Chondrocyte (in vitro differentiated cells): ENCODE results near the gene UNK. TPM values are rescaled to one million over a fixed set of nuclear protein-coding genes. Genes with fewer than 3 reads are reported as not detected.

Experiments used
- DNase-seq: peaks from one replicate; pipeline ENCODE4 v3.0.0; 2021; ENCODE audit warnings: mixed read lengths, low spot score
- H3K27ac Mint-ChIP-seq: one replicate; pipeline ENCODE4 v1.8.0; 2021; ENCODE audit warnings: mild to moderate bottlenecking, moderate library complexity, mixed read lengths; ENCODE audit not compliant: unreplicated experiment
- H3K27me3 Mint-ChIP-seq: 2 replicates; pipeline ENCODE4 v1.8.0; 2021; ENCODE audit warnings: low read depth, mixed read lengths
- H3K36me3 Mint-ChIP-seq: 2 replicates; pipeline ENCODE4 v1.8.0; 2021; ENCODE audit warnings: low read depth, mixed read lengths
- H3K4me1 Mint-ChIP-seq: 2 replicates; pipeline ENCODE4 v1.8.0; 2021; ENCODE audit warnings: low read depth, mild to moderate bottlenecking, mixed read lengths
- H3K4me3 Mint-ChIP-seq: one replicate; pipeline ENCODE4 v1.8.0; 2021; ENCODE audit warnings: mild to moderate bottlenecking, moderate library complexity, mixed read lengths; ENCODE audit not compliant: unreplicated experiment
- H3K9me3 Mint-ChIP-seq: 2 replicates; pipeline ENCODE4 v1.8.0; 2021; ENCODE audit warnings: low read depth, mixed read lengths
- microRNA-seq: library from miRNA; unstranded; fragments of <30 nt; microRNA quantifications from one replicate; pipeline ENCODE4 v1.2.0, GENCODE V29; 2020; ENCODE audit warnings: borderline number of aligned reads
- total RNA-seq: library from RNA; stranded (reverse); gene quantifications from 3 replicates; pipeline ENCODE4 v1.2.1, GENCODE V29; 2021
- TF ChIP-seq, protein P1 (sequence below): fragments of 200-600 bp; sonication (generic); IDR thresholded peaks from 2 replicates; pipeline ENCODE4 v1.5.0; 2021; ENCODE audit warnings: antibody characterized with exemption, mild to moderate bottlenecking, moderate library complexity

Gene UNK
- total RNA-seq, 1 donor from 2014 or later, result 21.0 TPM

DNA sequence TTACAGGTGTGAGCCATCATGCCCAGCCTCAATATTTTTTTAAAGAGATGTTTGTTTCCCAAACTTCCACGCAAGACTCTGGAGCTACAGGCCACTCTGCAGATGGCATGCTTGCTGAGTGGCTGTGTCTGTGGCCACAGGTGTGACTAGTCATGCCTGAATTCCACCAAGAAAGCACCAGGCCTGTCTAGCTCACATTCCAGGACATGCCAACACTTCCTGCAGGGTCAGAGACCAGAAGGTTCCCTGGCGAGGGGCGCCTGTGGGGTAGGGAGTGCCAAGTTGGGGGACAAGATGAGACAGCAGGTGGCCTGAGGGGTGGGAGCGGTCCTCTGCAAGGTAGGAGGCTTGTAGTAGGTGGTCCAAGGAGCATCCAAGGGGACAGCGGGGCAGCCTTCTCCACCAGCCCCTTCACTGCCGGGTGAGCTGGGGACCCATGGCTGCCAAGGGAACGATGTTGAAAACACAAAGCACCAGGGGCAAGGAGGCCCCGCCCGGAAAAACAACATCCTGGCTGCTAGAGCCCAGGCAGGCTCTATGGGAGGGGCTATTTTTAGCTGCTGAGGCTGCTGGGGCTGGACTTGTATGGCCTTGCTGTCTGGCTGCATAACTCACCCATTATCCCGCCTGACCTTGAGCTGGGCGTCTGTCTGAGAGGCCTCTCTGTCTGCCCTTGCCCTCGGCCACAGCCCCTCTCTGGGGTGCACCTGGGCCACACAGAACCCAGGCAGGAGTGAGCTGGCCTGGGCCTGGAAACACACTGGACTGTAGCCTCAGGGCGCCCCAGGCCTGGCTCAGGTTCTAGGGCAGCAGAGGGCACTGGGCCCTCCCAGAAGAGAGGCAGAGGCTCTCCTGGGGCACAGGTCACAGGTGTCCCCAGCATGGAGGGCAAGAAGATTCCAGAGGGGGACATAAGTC lies 88.1 kb downstream of the UNK start:
- Mint-ChIP-seq H3K4me1 (peaks cover 72% of the 10 kb centered on the region), H3K9me3 (no peaks in the 10 kb centered on the region), H3K4me3 (peak overlapping the region; percentile 19), H3K36me3 (peaks cover 3% of the 10 kb centered on the region), H3K27ac (peak overlapping the region; percentile 99), H3K27me3 (no peaks in the 10 kb centered on the region)
- no peak for DNase-seq
- TF ChIP-seq, protein P1, sequence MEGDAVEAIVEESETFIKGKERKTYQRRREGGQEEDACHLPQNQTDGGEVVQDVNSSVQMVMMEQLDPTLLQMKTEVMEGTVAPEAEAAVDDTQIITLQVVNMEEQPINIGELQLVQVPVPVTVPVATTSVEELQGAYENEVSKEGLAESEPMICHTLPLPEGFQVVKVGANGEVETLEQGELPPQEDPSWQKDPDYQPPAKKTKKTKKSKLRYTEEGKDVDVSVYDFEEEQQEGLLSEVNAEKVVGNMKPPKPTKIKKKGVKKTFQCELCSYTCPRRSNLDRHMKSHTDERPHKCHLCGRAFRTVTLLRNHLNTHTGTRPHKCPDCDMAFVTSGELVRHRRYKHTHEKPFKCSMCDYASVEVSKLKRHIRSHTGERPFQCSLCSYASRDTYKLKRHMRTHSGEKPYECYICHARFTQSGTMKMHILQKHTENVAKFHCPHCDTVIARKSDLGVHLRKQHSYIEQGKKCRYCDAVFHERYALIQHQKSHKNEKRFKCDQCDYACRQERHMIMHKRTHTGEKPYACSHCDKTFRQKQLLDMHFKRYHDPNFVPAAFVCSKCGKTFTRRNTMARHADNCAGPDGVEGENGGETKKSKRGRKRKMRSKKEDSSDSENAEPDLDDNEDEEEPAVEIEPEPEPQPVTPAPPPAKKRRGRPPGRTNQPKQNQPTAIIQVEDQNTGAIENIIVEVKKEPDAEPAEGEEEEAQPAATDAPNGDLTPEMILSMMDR, result no peak

DNA sequence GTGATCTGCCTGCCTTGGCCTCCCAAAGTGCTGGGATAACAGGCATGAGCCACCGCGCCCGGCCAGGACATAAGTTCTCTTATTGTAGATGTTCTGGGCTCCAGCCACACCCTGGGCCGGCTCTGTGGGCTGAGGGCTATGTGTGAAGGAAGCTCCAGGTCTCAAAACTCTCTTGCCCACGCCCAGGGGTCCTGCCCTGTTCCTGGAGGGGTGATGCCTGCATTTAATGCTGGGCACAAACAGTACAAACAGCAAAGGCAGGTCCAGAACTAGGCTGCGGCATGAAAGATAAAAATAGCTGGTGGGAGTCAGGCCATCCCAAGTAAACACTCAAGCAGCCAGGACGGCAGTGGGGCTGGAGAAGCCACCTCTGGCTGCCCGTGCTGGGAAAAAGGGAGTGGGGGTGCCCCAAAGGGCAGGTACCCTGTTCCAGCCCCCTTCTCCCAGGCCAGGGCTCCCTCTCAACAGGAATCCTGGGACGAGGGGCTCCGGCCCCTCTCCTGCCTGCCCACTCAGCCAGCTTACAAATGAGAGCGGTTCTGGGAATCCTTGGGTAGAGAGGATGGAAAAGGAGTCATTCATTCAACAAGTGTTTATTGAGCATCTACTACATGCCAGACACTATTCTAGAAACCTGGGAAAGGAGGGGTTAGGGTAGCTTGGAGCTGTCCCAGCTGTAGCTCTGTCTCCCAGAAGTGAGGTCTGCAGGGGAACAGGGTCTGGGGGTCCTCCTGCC lies 89.1 kb downstream of the UNK start:
- peaks cover 3% of the 10 kb centered on the region for H3K36me3 Mint-ChIP-seq
- peak overlapping the region; percentile 99 for H3K27ac Mint-ChIP-seq
- H3K4me1 Mint-ChIP-seq, result peaks cover 74% of the 10 kb centered on the region

GRCh38 chr17:75874323-75875181 lies 89.9 kb downstream of the UNK start:
- DNase-seq, result no peak
- no peak overlapping the region for H3K4me3 Mint-ChIP-seq
- H3K27ac Mint-ChIP-seq, result peak overlapping the region; percentile 99
- peaks cover 3% of the 10 kb centered on the region for H3K36me3 Mint-ChIP-seq
- H3K4me1 Mint-ChIP-seq, result peaks cover 69% of the 10 kb centered on the region
- no peaks in the 10 kb centered on the region for H3K9me3 Mint-ChIP-seq
- TF ChIP-seq, protein P1, result no peak
- no peaks in the 10 kb centered on the region for H3K27me3 Mint-ChIP-seq

More for the DNA sequence above, 89.1 kb downstream of the UNK start:
- TF ChIP-seq, protein P1, result no peak
- H3K4me3 Mint-ChIP-seq, result no peak overlapping the region
- H3K27me3 Mint-ChIP-seq, result no peaks in the 10 kb centered on the region
- H3K9me3 Mint-ChIP-seq, result no peaks in the 10 kb centered on the region
- no peak for DNase-seq

Small RNA genes lying within 50 kb of the gene (microRNA-seq; reads per million reads assigned to microRNA genes)
- not detected for gene MIR4738

Other genes with a start within 250 kb of the UNK start
- gene MYO15B, start 197.0 kb upstream of the UNK start, total RNA-seq, result 15.9 to 20.9 TPM (median 16.0 TPM) in 3 replicates
- 0.23 to 0.29 TPM in 2 of 3 replicates, not detected in the other for gene SMIM5, start 151.4 kb upstream of the UNK start, total RNA-seq
- 20.4 to 30.4 TPM (median 21.1 TPM) in 3 replicates for gene RECQL5, start 117.7 kb upstream of the UNK start, total RNA-seq
- gene SAP30BP, start 117.5 kb upstream of the UNK start, total RNA-seq, result 59.9 to 91.8 TPM (median 67.5 TPM) in 3 replicates
- gene ITGB4, start 63.3 kb upstream of the UNK start, total RNA-seq, result 5.2 to 52.3 TPM (median 5.6 TPM) in 3 replicates
- 27.8 to 34.7 TPM (median 30.0 TPM) in 3 replicates for gene GALK1, start 19.6 kb upstream of the UNK start, total RNA-seq
- gene UNC13D, start 59.6 kb downstream of the UNK start, total RNA-seq, result 1.1 to 3.1 TPM (median 1.5 TPM) in 3 replicates
- gene WBP2, start 70.5 kb downstream of the UNK start, total RNA-seq, result 45.0 to 62.5 TPM (median 56.5 TPM) in 3 replicates
- 33.9 to 50.6 TPM (median 46.3 TPM) in 3 replicates for gene TRIM47, start 93.8 kb downstream of the UNK start, total RNA-seq
- 25.2 to 27.1 TPM (median 27.0 TPM) in 3 replicates for gene TRIM65, start 112.1 kb downstream of the UNK start, total RNA-seq
- gene MRPL38, start 120.1 kb downstream of the UNK start, total RNA-seq, result 47.4 to 53.3 TPM (median 49.8 TPM) in 3 replicates
- gene FBF1, start 156.2 kb downstream of the UNK start, total RNA-seq, result 6.7 to 19.8 TPM (median 7.5 TPM) in 3 replicates
- gene ACOX1, start 194.4 kb downstream of the UNK start, total RNA-seq, result 50.2 to 63.3 TPM (median 52.3 TPM) in 3 replicates
- gene TEN1, start 194.4 kb downstream of the UNK start, total RNA-seq, result 17.1 to 22.2 TPM (median 21.8 TPM) in 3 replicates
- gene CDK3, start 216.0 kb downstream of the UNK start, total RNA-seq, result 6.3 to 7.1 TPM (median 6.7 TPM) in 3 replicates
- not detected in 3 replicates for gene EVPL, start 242.5 kb downstream of the UNK start, total RNA-seq